Suprapubic skin (tissue), 4 donors: ENCODE measurements around the gene LTC4S.

Experiments
- EP300 ChIP-seq: sonication (generic); formaldehyde crosslinking; IDR thresholded peaks from one replicate; pipeline ENCODE4 v1.6.1; 2017; ENCODE audit warnings: antibody characterized with exemption
- POLR2A ChIP-seq, 2 donors: fragments of 450-650 bp; IDR thresholded peaks; one replicate each; pipeline ENCODE4 v1.6.1; 2017; ENCODE audit warnings: antibody characterized with exemption in 2 of 2, mild to moderate bottlenecking in 2 of 2, moderate library complexity in 2 of 2
- POLR2AphosphoS5 ChIP-seq, 3 donors: sonication (generic); formaldehyde crosslinking; IDR thresholded peaks; one replicate each; pipeline ENCODE4 v1.6.1; 2017; ENCODE audit warnings: antibody characterized with exemption in 3 of 3
- TF ChIP-seq, protein P1 (sequence below), 2 donors: fragments of 200-600 bp in 1 of 2; fragments of 450-650 bp in 1 of 2; sonication (generic) in 1 of 2; IDR thresholded peaks; one replicate each; pipeline ENCODE4 v1.5.1; 2016 to 2019; ENCODE audit warnings: antibody characterized with exemption in 2 of 2, mild to moderate bottlenecking in 1 of 2, moderate library complexity in 1 of 2

DNA sequence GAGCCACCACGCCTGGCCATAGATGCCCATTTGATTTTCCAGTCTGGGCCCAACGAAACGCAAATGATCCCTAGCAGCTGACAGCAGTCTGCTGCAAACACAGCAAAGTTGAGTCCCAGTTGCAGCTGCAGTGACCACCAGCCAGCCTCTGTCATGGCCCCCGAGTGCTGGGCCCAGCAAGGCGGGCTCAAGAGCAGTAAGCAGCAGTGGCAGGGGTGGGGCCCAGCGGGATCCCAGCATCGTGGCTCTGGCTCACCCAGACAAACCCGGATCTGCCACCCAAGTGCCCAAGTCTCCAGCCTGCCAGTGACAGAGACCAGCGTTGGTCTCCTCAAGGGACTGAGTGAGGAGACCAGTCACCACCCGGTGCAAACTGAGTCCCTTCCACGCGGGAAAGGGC, 6.9 kb upstream of the LTC4S start:
- no peak for TF ChIP-seq POLR2A (IDR thresholded peaks at IDR 0.05)
- TF ChIP-seq, protein P1, sequence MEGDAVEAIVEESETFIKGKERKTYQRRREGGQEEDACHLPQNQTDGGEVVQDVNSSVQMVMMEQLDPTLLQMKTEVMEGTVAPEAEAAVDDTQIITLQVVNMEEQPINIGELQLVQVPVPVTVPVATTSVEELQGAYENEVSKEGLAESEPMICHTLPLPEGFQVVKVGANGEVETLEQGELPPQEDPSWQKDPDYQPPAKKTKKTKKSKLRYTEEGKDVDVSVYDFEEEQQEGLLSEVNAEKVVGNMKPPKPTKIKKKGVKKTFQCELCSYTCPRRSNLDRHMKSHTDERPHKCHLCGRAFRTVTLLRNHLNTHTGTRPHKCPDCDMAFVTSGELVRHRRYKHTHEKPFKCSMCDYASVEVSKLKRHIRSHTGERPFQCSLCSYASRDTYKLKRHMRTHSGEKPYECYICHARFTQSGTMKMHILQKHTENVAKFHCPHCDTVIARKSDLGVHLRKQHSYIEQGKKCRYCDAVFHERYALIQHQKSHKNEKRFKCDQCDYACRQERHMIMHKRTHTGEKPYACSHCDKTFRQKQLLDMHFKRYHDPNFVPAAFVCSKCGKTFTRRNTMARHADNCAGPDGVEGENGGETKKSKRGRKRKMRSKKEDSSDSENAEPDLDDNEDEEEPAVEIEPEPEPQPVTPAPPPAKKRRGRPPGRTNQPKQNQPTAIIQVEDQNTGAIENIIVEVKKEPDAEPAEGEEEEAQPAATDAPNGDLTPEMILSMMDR (IDR thresholded peaks at IDR 0.05), result no peak
- no peak for TF ChIP-seq POLR2AphosphoS5 (IDR thresholded peaks at IDR 0.05)
- no peak for TF ChIP-seq EP300
